ENCODE measurements around the gene XIRP2.

The XIRP2 gene

DNA sequence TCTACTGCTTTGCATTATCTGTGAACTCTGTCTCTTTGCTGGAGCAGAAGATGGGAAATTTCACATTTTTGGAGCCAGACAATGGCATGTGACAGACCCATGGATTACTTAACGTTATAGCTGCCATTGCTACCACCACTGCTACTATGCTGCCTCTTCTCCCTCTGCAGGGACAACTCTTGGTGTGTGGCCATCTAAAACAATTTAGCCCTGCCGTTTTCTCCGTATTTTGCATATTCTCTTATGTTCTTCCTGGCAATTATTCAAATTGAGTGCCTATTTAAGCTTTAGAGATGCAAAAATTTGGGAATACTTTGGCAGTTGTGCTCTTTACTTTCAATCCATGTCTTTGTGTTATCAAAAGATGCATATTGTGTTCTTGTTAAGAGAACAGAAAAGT is 386.8 kb downstream of the XIRP2 start:
- Histone ChIP-seq H3K36me3 (ENCODE audit: control insufficient read depth, insufficient read depth, low read length) (no peaks in the 10 kb centered on the region), H3K4me2 (ENCODE audit: low read length) (no peak overlapping the region), H3K4me3 (ENCODE audit: low read depth, low read length) (no peak overlapping the region), H3K27me3 (ENCODE audit: control insufficient read depth, insufficient read depth, low read length) (no peaks in the 10 kb centered on the region), H3K79me2 (no peaks in the 10 kb centered on the region), H3K9me3 (ENCODE audit: control insufficient read depth, low read length) (no peaks in the 10 kb centered on the region), H2AFZ (no peak overlapping the region), H3K27ac (no peak overlapping the region), H3K9ac (no peak overlapping the region), H3K4me1 (no peaks in the 10 kb centered on the region)
- TF ChIP-seq, protein P1, sequence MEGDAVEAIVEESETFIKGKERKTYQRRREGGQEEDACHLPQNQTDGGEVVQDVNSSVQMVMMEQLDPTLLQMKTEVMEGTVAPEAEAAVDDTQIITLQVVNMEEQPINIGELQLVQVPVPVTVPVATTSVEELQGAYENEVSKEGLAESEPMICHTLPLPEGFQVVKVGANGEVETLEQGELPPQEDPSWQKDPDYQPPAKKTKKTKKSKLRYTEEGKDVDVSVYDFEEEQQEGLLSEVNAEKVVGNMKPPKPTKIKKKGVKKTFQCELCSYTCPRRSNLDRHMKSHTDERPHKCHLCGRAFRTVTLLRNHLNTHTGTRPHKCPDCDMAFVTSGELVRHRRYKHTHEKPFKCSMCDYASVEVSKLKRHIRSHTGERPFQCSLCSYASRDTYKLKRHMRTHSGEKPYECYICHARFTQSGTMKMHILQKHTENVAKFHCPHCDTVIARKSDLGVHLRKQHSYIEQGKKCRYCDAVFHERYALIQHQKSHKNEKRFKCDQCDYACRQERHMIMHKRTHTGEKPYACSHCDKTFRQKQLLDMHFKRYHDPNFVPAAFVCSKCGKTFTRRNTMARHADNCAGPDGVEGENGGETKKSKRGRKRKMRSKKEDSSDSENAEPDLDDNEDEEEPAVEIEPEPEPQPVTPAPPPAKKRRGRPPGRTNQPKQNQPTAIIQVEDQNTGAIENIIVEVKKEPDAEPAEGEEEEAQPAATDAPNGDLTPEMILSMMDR (IDR thresholded peaks at IDR 0.05): no peak

DNA sequence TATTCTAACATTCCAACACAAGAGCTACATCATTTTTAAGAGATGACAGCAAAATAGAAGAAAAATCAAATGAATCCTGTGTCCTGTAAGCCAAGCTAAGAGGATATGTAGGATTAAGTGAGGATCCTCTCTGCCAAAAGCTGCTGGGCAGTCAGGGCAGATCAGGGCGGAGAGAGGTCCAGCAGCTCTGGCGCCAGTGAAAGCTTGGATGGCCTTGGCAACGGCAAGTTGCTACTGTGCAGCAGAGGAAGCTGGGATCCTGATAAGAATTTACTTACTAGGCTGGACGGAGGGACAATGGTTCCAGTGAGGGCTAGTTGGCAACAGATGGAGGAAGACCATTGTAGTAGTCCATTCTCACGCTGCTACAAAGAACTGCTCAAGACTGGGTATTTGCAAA is 391.5 kb downstream of the XIRP2 start:
- H2AFZ ChIP-seq: no peak overlapping the region
- H3K27me3 ChIP-seq (ENCODE audit: control insufficient read depth, insufficient read depth, low read length): no peaks in the 10 kb centered on the region
- no peaks in the 10 kb centered on the region for H3K4me1 ChIP-seq
- H3K4me3 ChIP-seq (ENCODE audit: low read depth, low read length): no peak overlapping the region
- H3K9ac ChIP-seq: no peak overlapping the region
- TF ChIP-seq, protein P1 (IDR thresholded peaks at IDR 0.05): no peak
- H3K4me2 ChIP-seq (ENCODE audit: low read length): no peak overlapping the region
- H3K9me3 ChIP-seq (ENCODE audit: control insufficient read depth, low read length): no peaks in the 10 kb centered on the region
- H3K27ac ChIP-seq: no peak overlapping the region
- no peaks in the 10 kb centered on the region for H3K36me3 ChIP-seq (ENCODE audit: control insufficient read depth, insufficient read depth, low read length)
- H3K79me2 ChIP-seq: no peaks in the 10 kb centered on the region

- Histone ChIP-seq H3K4me3 (ENCODE audit: low read depth, low read length) (no peak overlapping the region), H3K27me3 (ENCODE audit: control insufficient read depth, insufficient read depth, low read length) (no peaks in the 10 kb centered on the region), H3K36me3 (ENCODE audit: control insufficient read depth, insufficient read depth, low read length) (no peaks in the 10 kb centered on the region), H3K9ac (no peak overlapping the region), H3K4me1 (no peaks in the 10 kb centered on the region), H3K9me3 (ENCODE audit: control insufficient read depth, low read length) (no peaks in the 10 kb centered on the region), H3K27ac (no peak overlapping the region), H3K79me2 (no peaks in the 10 kb centered on the region), H3K4me2 (ENCODE audit: low read length) (no peak overlapping the region), H2AFZ (no peak overlapping the region)
- TF ChIP-seq, protein P1 (IDR thresholded peaks at IDR 0.05): no peak
These were observed 398.9 kb downstream of the XIRP2 start for GRCh38 chr2:167287212-167287611.

GRCh38 chr2:167289651-167290410 is 401.6 kb downstream of the XIRP2 start:
- Histone ChIP-seq H3K9me3 (ENCODE audit: control insufficient read depth, low read length) (no peaks in the 10 kb centered on the region), H3K27me3 (ENCODE audit: control insufficient read depth, insufficient read depth, low read length) (no peaks in the 10 kb centered on the region), H2AFZ (no peak overlapping the region), H3K9ac (no peak overlapping the region), H3K4me3 (ENCODE audit: low read depth, low read length) (no peak overlapping the region), H3K27ac (no peak overlapping the region), H3K79me2 (no peaks in the 10 kb centered on the region), H3K36me3 (ENCODE audit: control insufficient read depth, insufficient read depth, low read length) (no peaks in the 10 kb centered on the region), H3K4me1 (peaks cover 2% of the 10 kb centered on the region), H3K4me2 (ENCODE audit: low read length) (no peak overlapping the region)
- TF ChIP-seq, protein P1 (IDR thresholded peaks at IDR 0.05): no peak
